Cardiac muscle cell (in vitro differentiated cells and primary cell): Measurements from ENCODE around the gene RASSF5. TPM values are rescaled to one million over a fixed set of nuclear protein-coding genes. Genes with fewer than 3 reads are reported as not detected.

Experiments used
- DNase-seq, 2 donors: peaks; one replicate each; pipeline versions ENCODE4 v3.0.0 to v3.0.0-alpha.2; 2010 to 2017; ENCODE audit warnings: low read depth in 1 of 2, low spot score in 1 of 2
- H3K27ac ChIP-seq: fragments of 200-600 bp; sonication (generic); 2 replicates; pipeline ENCODE4 v1.5.1; 2016
- H3K27me3 ChIP-seq: fragments of 200-600 bp; sonication (generic); 2 replicates; pipeline ENCODE4 v1.6.0; 2016; ENCODE audit warnings: control low read depth
- H3K36me3 ChIP-seq: fragments of 200-600 bp; sonication (generic); 2 replicates; pipeline ENCODE4 v1.5.1; 2016; ENCODE audit warnings: control low read depth
- H3K4me1 ChIP-seq: fragments of 200-600 bp; sonication (generic); 2 replicates; pipeline ENCODE4 v1.8.1; 2017; ENCODE audit warnings: low read depth, mild to moderate bottlenecking, mixed run types
- H3K4me3 ChIP-seq: fragments of 200-600 bp; sonication (generic); 2 replicates; pipeline ENCODE4 v1.5.1; 2016; ENCODE audit warnings: mild to moderate bottlenecking
- H3K9me3 ChIP-seq: fragments of 200-600 bp; sonication (generic); 2 replicates; pipeline ENCODE4 v1.5.1; 2017; ENCODE audit warnings: low read depth, mild to moderate bottlenecking, control low read depth
- CTCF ChIP-seq: IDR thresholded peaks from 2 replicates; pipeline ENCODE4 v1.5.1; 2012; ENCODE audit warnings: low read depth, mild to moderate bottlenecking, low read length
- polyA plus RNA-seq: library from polyadenylated mRNA; unstranded; fragments of >200 nt; fragmentation: Nextera tagmentation; extraction: Ambion mirVana; gene quantifications from 2 replicates; pipeline ENCODE4 v1.2.1, GENCODE V29; 2016
- total RNA-seq: library from RNA; depleted of rRNA; stranded (reverse); fragments of >200 nt; gene quantifications from 2 replicates; pipeline ENCODE4 v1.2.3, GENCODE V29; 2016

Gene RASSF5
- total and polyA plus RNA-seq, 2 experiments from 2014 or later: 40.9 to 50.7 TPM

GRCh38 chr1:206568779-206569352, 61.5 kb downstream of the RASSF5 start:
- no peak overlapping the region for H3K4me3 ChIP-seq

DNA sequence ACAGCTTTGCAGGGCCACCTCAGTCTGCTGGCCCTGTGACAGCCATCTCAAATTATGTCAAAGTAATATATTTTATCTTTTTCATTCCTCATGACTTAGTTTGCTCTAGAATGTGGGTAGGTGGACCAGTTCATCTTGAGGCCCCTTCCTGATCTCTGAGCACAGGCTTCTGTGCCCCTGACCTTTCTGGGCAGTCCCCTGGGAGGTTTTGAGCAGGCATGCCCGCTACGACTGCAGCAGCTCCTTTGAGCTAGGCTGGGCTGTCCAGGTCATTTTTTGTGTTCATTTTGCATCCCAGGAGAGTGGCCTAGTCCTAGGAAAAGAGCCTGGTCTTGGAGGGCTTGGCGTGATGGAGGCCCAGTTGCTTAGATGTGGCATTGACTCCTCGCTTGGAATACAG, 62.2 kb downstream of the RASSF5 start:
- no peak overlapping the region for H3K27ac ChIP-seq
- TF ChIP-seq CTCF: no peak
- no peak overlapping the region for H3K4me3 ChIP-seq
- no peaks in the 10 kb centered on the region for H3K9me3 ChIP-seq
- H3K27me3 ChIP-seq: no peaks in the 10 kb centered on the region
- DNase-seq: no peak
- H3K36me3 ChIP-seq: no peaks in the 10 kb centered on the region
- peaks cover 10% of the 10 kb centered on the region for H3K4me1 ChIP-seq

More at GRCh38 chr1:206568779-206569352, 61.5 kb downstream of the RASSF5 start:
- Histone ChIP-seq H3K36me3 (no peaks in the 10 kb centered on the region), H3K4me1 (peaks cover 14% of the 10 kb centered on the region), H3K9me3 (no peaks in the 10 kb centered on the region), H3K27me3 (no peaks in the 10 kb centered on the region), H3K27ac (no peak overlapping the region)
- TF ChIP-seq CTCF: no peak
- no peak for DNase-seq

- no peak overlapping the region for H3K4me3 ChIP-seq
- TF ChIP-seq CTCF: no peak
- H3K27ac ChIP-seq: no peak overlapping the region
- H3K27me3 ChIP-seq: no peaks in the 10 kb centered on the region
- H3K9me3 ChIP-seq: no peaks in the 10 kb centered on the region
- peaks cover 12% of the 10 kb centered on the region for H3K4me1 ChIP-seq
- H3K36me3 ChIP-seq: no peaks in the 10 kb centered on the region
- no peak for DNase-seq
Measured at GRCh38 chr1:206570529-206570928, 63.2 kb downstream of the RASSF5 start.

- no peak for DNase-seq
- H3K4me1 ChIP-seq: peaks cover 20% of the 10 kb centered on the region
- H3K36me3 ChIP-seq: no peaks in the 10 kb centered on the region
- H3K27me3 ChIP-seq: no peaks in the 10 kb centered on the region
- no peaks in the 10 kb centered on the region for H3K9me3 ChIP-seq
- H3K4me3 ChIP-seq: no peak overlapping the region
- TF ChIP-seq CTCF: no peak
- no peak overlapping the region for H3K27ac ChIP-seq
Measured at GRCh38 chr1:206572835-206573234, 65.5 kb downstream of the RASSF5 start.

DNA sequence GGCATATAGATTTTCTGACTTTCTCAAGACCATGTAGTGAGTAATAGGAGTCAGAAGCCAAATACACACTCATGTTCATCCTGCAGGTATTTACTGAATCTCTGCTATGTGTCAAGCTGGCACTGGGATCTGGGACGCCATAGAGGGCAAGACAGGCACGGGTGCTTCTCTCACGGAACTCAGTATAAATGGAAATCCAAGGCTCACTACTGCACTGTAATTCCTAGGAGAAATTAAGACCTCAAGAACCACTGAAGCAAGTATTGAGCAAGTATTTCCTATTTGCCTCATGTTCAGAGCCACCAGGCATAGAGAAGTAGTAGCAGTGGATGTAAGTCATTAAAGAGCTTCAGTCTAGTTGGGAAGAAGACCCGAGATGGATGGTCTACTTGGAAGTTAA, 66.0 kb downstream of the RASSF5 start:
- no peak for DNase-seq
- Histone ChIP-seq H3K9me3 (no peaks in the 10 kb centered on the region), H3K4me3 (no peak overlapping the region), H3K4me1 (peaks cover 20% of the 10 kb centered on the region), H3K27ac (no peak overlapping the region), H3K27me3 (no peaks in the 10 kb centered on the region), H3K36me3 (no peaks in the 10 kb centered on the region)
- TF ChIP-seq CTCF: no peak
